Measurements from ENCODE around the gene PGLYRP3.
"Not testable (repeated sequence)": the region's sequence is repeated elsewhere in the genome, so short reads cannot be mapped to it uniquely, and the experiment has no call there.

PGLYRP3 gene

DNA sequence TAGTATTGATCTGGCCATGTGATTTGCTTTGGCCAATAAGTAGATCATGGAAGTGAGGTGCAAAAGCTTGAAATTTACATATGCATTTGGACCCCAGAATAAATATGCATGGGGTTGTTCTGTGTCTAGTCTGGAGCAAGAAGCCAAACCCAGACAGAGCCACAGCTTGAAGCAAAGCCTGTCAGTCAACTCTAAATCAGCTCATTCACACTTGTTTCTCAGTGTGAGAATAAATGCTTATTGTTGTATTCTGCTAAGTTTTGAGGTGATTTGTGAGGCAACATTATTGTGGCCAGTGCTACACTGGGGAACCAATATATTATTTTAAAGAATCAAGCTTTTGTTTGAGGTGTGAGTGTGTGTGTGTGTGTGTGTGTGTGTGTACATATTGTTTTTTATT is 12.2 kb upstream of the PGLYRP3 start:
- no peaks in the 10 kb centered on the region for H3K27me3 ChIP-seq (ENCODE audit: control insufficient read depth, insufficient read depth, low read length)
- H3K9ac ChIP-seq (ENCODE audit: low read length) = no peak overlapping the region
- H3K4me3 ChIP-seq (ENCODE audit: low read length) = no peak overlapping the region
- no peaks in the 10 kb centered on the region for H3K4me1 ChIP-seq (ENCODE audit: control insufficient read depth, insufficient read depth, low read length)
- no peak overlapping the region for H3K27ac ChIP-seq (ENCODE audit: low read depth, low read length)
- H3K36me3 ChIP-seq (ENCODE audit: control insufficient read depth, insufficient read depth, low read length) = no peaks in the 10 kb centered on the region

GRCh38 chr1:153322568-153322967 is 9.8 kb upstream of the PGLYRP3 start:
- H3K4me1 ChIP-seq (ENCODE audit: control insufficient read depth, insufficient read depth, low read length) = no peaks in the 10 kb centered on the region
- H3K9ac ChIP-seq (ENCODE audit: low read length) = no peak overlapping the region
- no peaks in the 10 kb centered on the region for H3K36me3 ChIP-seq (ENCODE audit: control insufficient read depth, insufficient read depth, low read length)
- H3K27ac ChIP-seq (ENCODE audit: low read depth, low read length) = no peak overlapping the region
- no peaks in the 10 kb centered on the region for H3K27me3 ChIP-seq (ENCODE audit: control insufficient read depth, insufficient read depth, low read length)
- no peak overlapping the region for H3K4me3 ChIP-seq (ENCODE audit: low read length)

- H3K4me3 ChIP-seq (ENCODE audit: low read length); H3K27ac ChIP-seq (ENCODE audit: low read depth, low read length); H3K4me1 ChIP-seq (ENCODE audit: control insufficient read depth, insufficient read depth, low read length); H3K9ac ChIP-seq (ENCODE audit: low read length); H3K36me3 ChIP-seq (ENCODE audit: control insufficient read depth, insufficient read depth, low read length); H3K27me3 ChIP-seq (ENCODE audit: control insufficient read depth, insufficient read depth, low read length): not testable (repeated sequence)
Observed at GRCh38 chr1:153318145-153318544, 5.4 kb upstream of the PGLYRP3 start.

GRCh38 chr1:153316013-153316412 is 3.3 kb upstream of the PGLYRP3 start:
- H3K27me3 ChIP-seq (ENCODE audit: control insufficient read depth, insufficient read depth, low read length); H3K4me1 ChIP-seq (ENCODE audit: control insufficient read depth, insufficient read depth, low read length); H3K4me3 ChIP-seq (ENCODE audit: low read length); H3K27ac ChIP-seq (ENCODE audit: low read depth, low read length); H3K9ac ChIP-seq (ENCODE audit: low read length); H3K36me3 ChIP-seq (ENCODE audit: control insufficient read depth, insufficient read depth, low read length): not testable (repeated sequence)

- H3K4me3 ChIP-seq (ENCODE audit: low read length); H3K27me3 ChIP-seq (ENCODE audit: control insufficient read depth, insufficient read depth, low read length); H3K9ac ChIP-seq (ENCODE audit: low read length); H3K4me1 ChIP-seq (ENCODE audit: control insufficient read depth, insufficient read depth, low read length); H3K36me3 ChIP-seq (ENCODE audit: control insufficient read depth, insufficient read depth, low read length); H3K27ac ChIP-seq (ENCODE audit: low read depth, low read length): not testable (repeated sequence)
Observed at GRCh38 chr1:153314388-153314787, 1.6 kb upstream of the PGLYRP3 start.

DNA sequence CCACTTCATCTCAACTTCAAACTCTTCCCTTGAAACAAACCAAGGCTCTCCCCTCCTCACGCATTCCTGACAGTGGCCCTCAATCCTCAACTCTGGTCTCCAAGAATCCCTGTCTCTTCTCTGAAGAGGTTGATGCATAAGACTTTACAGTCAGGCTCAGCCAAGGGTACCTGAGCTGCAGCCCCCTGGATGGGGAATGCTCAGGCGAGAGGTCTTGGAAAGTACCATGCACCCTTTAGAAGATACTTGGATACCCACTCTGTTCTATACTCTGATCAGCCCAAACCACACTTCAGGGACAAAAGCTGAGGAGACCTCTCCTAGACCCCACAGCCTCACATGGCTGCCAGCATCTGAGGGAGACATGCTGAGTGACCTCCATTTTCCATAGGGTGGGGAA is 536 bp upstream of the PGLYRP3 start:
- no peak overlapping the region for H3K4me3 ChIP-seq (ENCODE audit: low read length)
- H3K9ac ChIP-seq (ENCODE audit: low read length) = no peak overlapping the region
- no peak overlapping the region for H3K27ac ChIP-seq (ENCODE audit: low read depth, low read length)
- H3K27me3 ChIP-seq (ENCODE audit: control insufficient read depth, insufficient read depth, low read length) = no peaks in the 10 kb centered on the region
- no peaks in the 10 kb centered on the region for H3K36me3 ChIP-seq (ENCODE audit: control insufficient read depth, insufficient read depth, low read length)
- H3K4me1 ChIP-seq (ENCODE audit: control insufficient read depth, insufficient read depth, low read length) = no peaks in the 10 kb centered on the region

- no peaks in the 10 kb centered on the region for H3K27me3 ChIP-seq (ENCODE audit: control insufficient read depth, insufficient read depth, low read length)
- H3K9ac ChIP-seq (ENCODE audit: low read length) = no peak overlapping the region
- H3K27ac ChIP-seq (ENCODE audit: low read depth, low read length) = no peak overlapping the region
- no peak overlapping the region for H3K4me3 ChIP-seq (ENCODE audit: low read length)
- H3K36me3 ChIP-seq (ENCODE audit: control insufficient read depth, insufficient read depth, low read length) = no peaks in the 10 kb centered on the region
- H3K4me1 ChIP-seq (ENCODE audit: control insufficient read depth, insufficient read depth, low read length) = no peaks in the 10 kb centered on the region
Observed at GRCh38 chr1:153310526-153310925, 2.2 kb downstream of the PGLYRP3 start.

DNA sequence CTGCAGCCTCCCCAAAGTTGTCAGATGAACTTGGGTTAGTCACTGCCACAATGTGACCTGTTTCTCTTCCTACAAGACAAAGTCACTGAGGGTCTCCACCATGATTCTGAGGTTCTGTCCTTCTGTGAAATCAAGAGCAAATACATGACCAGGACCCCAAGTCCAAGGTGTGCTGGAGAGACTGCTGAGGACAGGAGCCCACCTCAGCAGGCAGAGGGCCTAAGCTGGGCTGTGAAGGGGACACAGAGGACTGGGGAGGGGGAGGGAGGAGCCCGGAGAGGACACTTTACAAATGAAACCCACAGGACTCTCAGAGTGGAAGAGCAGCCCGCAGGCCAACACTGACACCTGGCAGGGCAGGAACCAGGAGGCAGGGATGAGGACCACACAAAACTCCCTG is 3.3 kb downstream of the PGLYRP3 start:
- H3K9ac ChIP-seq (ENCODE audit: low read length) = no peak overlapping the region
- H3K27ac ChIP-seq (ENCODE audit: low read depth, low read length) = no peak overlapping the region
- no peaks in the 10 kb centered on the region for H3K36me3 ChIP-seq (ENCODE audit: control insufficient read depth, insufficient read depth, low read length)
- no peaks in the 10 kb centered on the region for H3K4me1 ChIP-seq (ENCODE audit: control insufficient read depth, insufficient read depth, low read length)
- H3K27me3 ChIP-seq (ENCODE audit: control insufficient read depth, insufficient read depth, low read length) = no peaks in the 10 kb centered on the region
- H3K4me3 ChIP-seq (ENCODE audit: low read length) = no peak overlapping the region

DNA sequence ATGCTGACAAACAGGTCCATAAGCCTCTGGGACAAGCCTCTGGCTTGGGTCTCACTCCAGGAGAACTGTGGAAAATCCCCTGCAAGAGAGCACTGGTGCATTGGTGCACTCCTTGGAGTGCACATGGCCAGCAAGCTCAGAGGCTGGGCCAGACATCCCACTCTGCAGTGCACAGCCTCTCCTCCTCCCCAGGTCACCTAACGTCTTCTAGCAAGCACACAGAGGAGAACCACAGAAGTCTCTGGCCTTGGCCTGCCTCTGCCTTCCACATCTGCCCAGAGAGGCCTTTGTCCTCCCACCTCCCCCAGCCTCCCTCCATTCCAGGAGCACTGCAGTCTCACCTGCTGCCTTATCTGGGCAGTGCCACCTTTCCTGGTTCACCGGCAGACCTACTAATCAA is 4.2 kb downstream of the PGLYRP3 start:
- H3K4me3 ChIP-seq (ENCODE audit: low read length) = no peak overlapping the region
- H3K27ac ChIP-seq (ENCODE audit: low read depth, low read length) = no peak overlapping the region
- no peak overlapping the region for H3K9ac ChIP-seq (ENCODE audit: low read length)
- no peaks in the 10 kb centered on the region for H3K27me3 ChIP-seq (ENCODE audit: control insufficient read depth, insufficient read depth, low read length)
- H3K36me3 ChIP-seq (ENCODE audit: control insufficient read depth, insufficient read depth, low read length) = no peaks in the 10 kb centered on the region
- H3K4me1 ChIP-seq (ENCODE audit: control insufficient read depth, insufficient read depth, low read length) = no peaks in the 10 kb centered on the region

GRCh38 chr1:153307221-153307600 is 5.5 kb downstream of the PGLYRP3 start:
- Histone ChIP-seq H3K36me3 (ENCODE audit: control insufficient read depth, insufficient read depth, low read length) (no peaks in the 10 kb centered on the region), H3K4me1 (ENCODE audit: control insufficient read depth, insufficient read depth, low read length) (no peaks in the 10 kb centered on the region), H3K9ac (ENCODE audit: low read length) (no peak overlapping the region), H3K27me3 (ENCODE audit: control insufficient read depth, insufficient read depth, low read length) (no peaks in the 10 kb centered on the region), H3K27ac (ENCODE audit: low read depth, low read length) (no peak overlapping the region), H3K4me3 (ENCODE audit: low read length) (no peak overlapping the region)

DNA sequence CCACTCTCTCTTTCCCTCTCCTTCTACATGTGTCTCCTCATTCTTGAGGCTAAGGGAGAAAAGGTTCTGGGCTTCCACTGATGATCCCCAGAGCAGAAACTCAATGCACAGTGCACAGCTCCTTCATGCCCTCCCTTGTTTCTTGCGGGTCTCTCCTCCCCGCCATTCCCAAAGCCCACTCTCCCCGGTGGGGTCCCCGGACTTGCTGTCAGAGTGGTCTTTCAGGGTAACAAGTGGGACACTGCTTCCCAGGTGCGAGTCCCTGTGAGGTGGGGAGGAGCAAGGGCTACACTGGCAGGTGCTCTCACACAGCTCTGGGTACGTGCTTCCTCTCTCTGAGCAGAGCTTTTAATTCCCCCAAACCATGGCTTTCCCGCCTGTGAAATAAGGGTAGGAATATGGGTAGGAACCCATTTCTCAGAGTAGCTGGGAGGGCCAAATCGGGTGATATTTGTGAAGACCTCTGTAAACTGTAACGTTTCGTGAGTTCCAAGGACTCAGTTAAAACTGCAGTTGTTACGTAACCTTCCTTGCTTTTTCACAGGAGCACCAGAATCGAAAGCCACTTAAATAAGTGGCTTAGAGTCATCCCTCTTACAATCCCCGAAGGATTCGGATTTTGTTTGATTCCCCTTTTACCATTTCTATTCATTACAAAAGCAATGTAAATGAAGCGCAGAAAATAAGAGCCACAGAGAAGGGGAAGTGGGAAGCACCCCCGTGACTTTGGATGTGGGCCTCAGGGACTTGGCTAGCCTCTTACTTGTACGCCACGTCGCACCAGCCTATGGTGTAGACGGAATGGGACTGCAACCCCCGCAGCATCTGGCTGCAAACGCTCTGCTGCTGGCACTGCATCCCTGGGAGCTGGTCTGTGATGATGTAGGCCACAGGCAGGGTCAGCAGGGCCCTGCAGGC is 6.2 kb downstream of the PGLYRP3 start:
- Histone ChIP-seq H3K9ac (ENCODE audit: low read length) (no peak overlapping the region), H3K4me1 (ENCODE audit: control insufficient read depth, insufficient read depth, low read length) (no peaks in the 10 kb centered on the region), H3K4me3 (ENCODE audit: low read length) (no peak overlapping the region), H3K36me3 (ENCODE audit: control insufficient read depth, insufficient read depth, low read length) (no peaks in the 10 kb centered on the region), H3K27me3 (ENCODE audit: control insufficient read depth, insufficient read depth, low read length) (no peaks in the 10 kb centered on the region), H3K27ac (ENCODE audit: low read depth, low read length) (no peak overlapping the region)

- Histone ChIP-seq H3K36me3 (ENCODE audit: control insufficient read depth, insufficient read depth, low read length) (no peaks in the 10 kb centered on the region), H3K4me3 (ENCODE audit: low read length) (no peak overlapping the region), H3K27ac (ENCODE audit: low read depth, low read length) (no peak overlapping the region), H3K9ac (ENCODE audit: low read length) (no peak overlapping the region), H3K4me1 (ENCODE audit: control insufficient read depth, insufficient read depth, low read length) (no peaks in the 10 kb centered on the region), H3K27me3 (ENCODE audit: control insufficient read depth, insufficient read depth, low read length) (no peaks in the 10 kb centered on the region)
Observed at GRCh38 chr1:153305682-153306081, 7.1 kb downstream of the PGLYRP3 start.

DNA sequence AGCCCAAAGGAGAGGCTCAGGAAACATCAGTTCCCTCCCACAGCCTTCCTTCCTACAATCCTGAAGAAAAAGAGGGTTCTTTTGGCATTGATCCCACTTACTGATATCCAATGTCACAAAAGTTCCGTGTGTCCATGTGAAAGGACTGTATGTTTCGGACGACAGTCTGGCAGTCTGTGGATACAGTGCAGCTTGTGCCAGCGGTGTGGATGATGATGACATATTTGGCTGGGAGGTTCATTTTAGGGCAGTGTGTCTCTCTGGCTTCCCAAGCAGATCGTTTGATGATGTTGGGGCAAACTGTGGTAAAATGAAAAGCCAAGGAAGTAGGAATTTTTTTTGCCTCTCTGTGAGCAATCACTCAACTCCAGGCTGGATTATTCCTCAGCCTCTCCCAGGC is 10.4 kb downstream of the PGLYRP3 start:
- no peak overlapping the region for H3K27ac ChIP-seq (ENCODE audit: low read depth, low read length)
- no peaks in the 10 kb centered on the region for H3K27me3 ChIP-seq (ENCODE audit: control insufficient read depth, insufficient read depth, low read length)
- H3K9ac ChIP-seq (ENCODE audit: low read length) = no peak overlapping the region
- no peak overlapping the region for H3K4me3 ChIP-seq (ENCODE audit: low read length)
- no peaks in the 10 kb centered on the region for H3K4me1 ChIP-seq (ENCODE audit: control insufficient read depth, insufficient read depth, low read length)
- H3K36me3 ChIP-seq (ENCODE audit: control insufficient read depth, insufficient read depth, low read length) = no peaks in the 10 kb centered on the region
